Tibial artery (tissue), 4 donors: Measurements from ENCODE around the gene LCE5A.

Experiments used
- DNase-seq, 2 donors: peaks; one replicate each; pipeline ENCODE4 v3.0.0-alpha.2; 2019
- H3K27ac ChIP-seq, 2 donors: fragments of 200-600 bp; sonication (generic) in 1 of 2; 1 replicate in 1 of 2; 2 replicates in 1 of 2; pipeline ENCODE4 v1.5.1; 2018 to 2019; ENCODE audit warnings: mild to moderate bottlenecking in 1 of 2
- H3K27me3 ChIP-seq, 2 donors: fragments of 200-600 bp; sonication (generic) in 1 of 2; one replicate each; pipeline versions ENCODE4 v1.5.1 to v1.6.0; 2016 to 2019
- H3K36me3 ChIP-seq, 3 donors: fragments of 200-600 bp; sonication (generic) in 2 of 3; one replicate each; pipeline ENCODE4 v1.5.1; 2016 to 2019; ENCODE audit warnings: mild to moderate bottlenecking in 2 of 3
- H3K4me1 ChIP-seq, 4 donors: fragments of 200-600 bp; sonication (generic) in 2 of 4; 1 replicate in 3 of 4; 2 replicates in 1 of 4; pipeline ENCODE4 v1.5.1; 2016 to 2019
- H3K4me3 ChIP-seq, 2 donors: fragments of 200-600 bp; sonication (generic) in 1 of 2; 1 replicate in 1 of 2; 2 replicates in 1 of 2; pipeline ENCODE4 v1.5.1; 2018 to 2019; ENCODE audit warnings: mild to moderate bottlenecking in 2 of 2
- H3K9me3 ChIP-seq, 3 donors: fragments of 200-600 bp; sonication (generic) in 1 of 3; one replicate each; pipeline ENCODE4 v1.5.1; 2016 to 2019
- intact Hi-C: fragments of 100-400 bp; cut with DNase I; formaldehyde crosslinking; loops from one replicate; pipeline ENCODE4 v1.15.0; 2023; ENCODE audit warnings: low total_unique reads
- TF ChIP-seq, protein P1 (sequence below), 2 experiments: fragments of 200-600 bp in 1 of 2; fragments of 450-650 bp in 1 of 2; IDR thresholded peaks; one replicate each; pipeline ENCODE4 v1.5.1; 2017 to 2019; ENCODE audit warnings: antibody characterized with exemption in 2 of 2, mild to moderate bottlenecking in 1 of 2, moderate library complexity in 1 of 2

Gene LCE5A, protein sequence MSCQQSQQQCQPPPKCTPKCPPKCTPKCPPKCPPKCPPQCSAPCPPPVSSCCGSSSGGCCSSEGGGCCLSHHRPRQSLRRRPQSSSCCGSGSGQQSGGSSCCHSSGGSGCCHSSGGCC

DNA sequence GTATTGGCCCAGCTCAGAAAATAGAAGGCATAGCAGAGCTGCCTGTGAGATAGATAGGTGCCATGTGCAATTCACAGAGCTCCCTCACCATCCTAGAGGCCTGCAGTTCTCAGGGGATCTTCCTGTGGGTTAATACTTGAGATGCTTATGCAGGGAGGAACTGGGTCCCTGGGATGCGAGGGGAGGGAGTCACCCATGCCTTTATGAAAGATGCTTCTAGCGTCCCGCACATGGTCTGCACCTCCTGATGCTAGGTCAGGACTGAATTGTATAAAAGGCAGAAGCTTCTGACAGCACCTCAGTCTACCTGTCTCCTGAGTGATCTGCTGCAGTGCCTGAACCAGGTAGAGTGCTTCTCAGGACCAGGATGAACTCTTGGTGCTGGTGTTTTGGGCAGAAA, at the start of gene LCE5A:
TSS of gene LCE5A (plus strand) at position 301 of the 400 bp plus-strand sequence. CDS start 732 bp downstream, outside the sequence.
- no peak for DNase-seq
- H3K4me1 ChIP-seq = peaks cover 0 to 6% (median 4%) of the 10 kb centered on the region in 4 donors
- H3K27ac ChIP-seq = no peak within 1 kb of the TSS
- H3K4me3 ChIP-seq = no peak within 1 kb of the TSS
- peaks cover 0 to 43% of the 10 kb centered on the region in 2 donors for H3K27me3 ChIP-seq
- intact Hi-C loops = no loop called here
- H3K36me3 ChIP-seq = no peaks in the 10 kb centered on the region
- H3K9me3 ChIP-seq = no peaks in the 10 kb centered on the region
- TF ChIP-seq, protein P1, sequence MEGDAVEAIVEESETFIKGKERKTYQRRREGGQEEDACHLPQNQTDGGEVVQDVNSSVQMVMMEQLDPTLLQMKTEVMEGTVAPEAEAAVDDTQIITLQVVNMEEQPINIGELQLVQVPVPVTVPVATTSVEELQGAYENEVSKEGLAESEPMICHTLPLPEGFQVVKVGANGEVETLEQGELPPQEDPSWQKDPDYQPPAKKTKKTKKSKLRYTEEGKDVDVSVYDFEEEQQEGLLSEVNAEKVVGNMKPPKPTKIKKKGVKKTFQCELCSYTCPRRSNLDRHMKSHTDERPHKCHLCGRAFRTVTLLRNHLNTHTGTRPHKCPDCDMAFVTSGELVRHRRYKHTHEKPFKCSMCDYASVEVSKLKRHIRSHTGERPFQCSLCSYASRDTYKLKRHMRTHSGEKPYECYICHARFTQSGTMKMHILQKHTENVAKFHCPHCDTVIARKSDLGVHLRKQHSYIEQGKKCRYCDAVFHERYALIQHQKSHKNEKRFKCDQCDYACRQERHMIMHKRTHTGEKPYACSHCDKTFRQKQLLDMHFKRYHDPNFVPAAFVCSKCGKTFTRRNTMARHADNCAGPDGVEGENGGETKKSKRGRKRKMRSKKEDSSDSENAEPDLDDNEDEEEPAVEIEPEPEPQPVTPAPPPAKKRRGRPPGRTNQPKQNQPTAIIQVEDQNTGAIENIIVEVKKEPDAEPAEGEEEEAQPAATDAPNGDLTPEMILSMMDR (IDR thresholded peaks at IDR 0.05) = no peak

DNA sequence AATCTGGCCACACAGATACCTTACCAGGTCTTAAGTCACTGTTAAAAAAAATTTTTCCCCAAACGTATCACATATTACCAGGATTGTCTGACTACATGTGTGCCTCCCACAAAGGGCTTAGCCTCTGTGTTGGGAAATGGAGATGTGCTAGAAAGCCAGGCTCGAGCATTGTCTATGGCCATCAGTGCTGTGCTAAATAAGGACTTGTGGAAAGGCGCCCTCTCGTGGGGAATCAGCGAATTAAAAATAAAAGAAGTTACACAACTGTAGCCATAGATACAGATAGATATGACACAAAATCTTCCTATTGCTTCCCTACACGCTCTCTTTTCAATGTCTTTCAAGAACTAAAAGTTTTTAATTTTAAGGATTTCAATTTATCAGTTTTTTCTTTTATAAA, 49.1 kb upstream of the LCE5A start:
- DNase-seq = no peak
- intact Hi-C loops = loop anchor here (5.0 kb wide), 1 partner anchor 409 kb away; no protein-coding TSS in a partner anchor
- Histone ChIP-seq H3K27me3 (peaks cover 0 to 5% of the 10 kb centered on the region in 2 donors), H3K4me3 (no peak overlapping the region), H3K4me1 (no peaks in the 10 kb centered on the region), H3K36me3 (no peaks in the 10 kb centered on the region), H3K27ac (no peak overlapping the region), H3K9me3 (peaks cover 0 to 5% (median 0%) of the 10 kb centered on the region in 3 donors)
- TF ChIP-seq, protein P1 (IDR thresholded peaks at IDR 0.05) = peak; percentile 42 to 54

DNA sequence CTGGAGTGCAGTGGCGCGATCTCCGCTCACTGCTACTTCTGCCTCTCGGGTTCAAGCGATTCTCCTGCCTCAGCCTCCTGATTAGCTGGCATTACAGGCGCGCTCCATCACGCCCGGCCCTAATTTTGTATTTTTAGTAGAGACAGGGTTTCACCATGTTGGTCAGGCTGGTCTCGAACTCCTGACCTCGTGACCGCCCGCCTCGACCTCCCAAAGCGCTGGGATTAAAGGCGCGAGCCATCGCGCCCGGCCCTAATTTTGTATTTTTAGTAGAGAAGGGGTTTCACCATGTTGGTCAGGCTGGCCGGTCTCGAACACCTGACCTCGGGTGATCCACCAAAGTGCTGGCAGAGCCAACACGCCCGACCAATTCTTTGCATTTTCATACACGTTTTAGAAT, 48.0 kb upstream of the LCE5A start:
- TF ChIP-seq, protein P1 (IDR thresholded peaks at IDR 0.05) = no peak
- no peaks in the 10 kb centered on the region for H3K27me3 ChIP-seq
- H3K36me3 ChIP-seq = no peaks in the 10 kb centered on the region
- H3K4me3 ChIP-seq = no peak overlapping the region
- no peak for DNase-seq
- H3K27ac ChIP-seq = no peak overlapping the region
- H3K9me3 ChIP-seq = peaks cover 0 to 5% (median 0%) of the 10 kb centered on the region in 3 donors
- no peaks in the 10 kb centered on the region for H3K4me1 ChIP-seq
- intact Hi-C loops = loop anchor here (5.0 kb wide), 1 partner anchor 410 kb away; no protein-coding TSS in a partner anchor

DNA sequence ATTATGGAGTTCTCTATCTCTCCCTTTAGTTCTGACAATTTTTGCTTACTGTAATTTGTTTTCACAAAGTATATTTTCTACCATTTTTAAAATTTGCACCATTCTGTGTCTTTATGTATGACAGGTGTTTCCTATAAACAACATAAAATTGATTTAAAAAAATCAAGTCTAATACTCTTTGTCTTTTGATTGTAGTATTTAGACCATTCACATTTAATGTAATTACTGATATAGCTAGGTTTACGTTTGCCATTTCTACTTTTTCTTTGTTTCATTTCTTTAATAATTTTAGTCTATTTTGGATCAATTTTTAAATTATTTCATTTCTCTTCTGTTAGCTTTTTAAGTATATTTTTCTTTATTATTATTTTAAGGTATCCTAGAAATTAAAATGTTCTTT, 44.4 kb upstream of the LCE5A start:
- DNase-seq = no peak

DNA sequence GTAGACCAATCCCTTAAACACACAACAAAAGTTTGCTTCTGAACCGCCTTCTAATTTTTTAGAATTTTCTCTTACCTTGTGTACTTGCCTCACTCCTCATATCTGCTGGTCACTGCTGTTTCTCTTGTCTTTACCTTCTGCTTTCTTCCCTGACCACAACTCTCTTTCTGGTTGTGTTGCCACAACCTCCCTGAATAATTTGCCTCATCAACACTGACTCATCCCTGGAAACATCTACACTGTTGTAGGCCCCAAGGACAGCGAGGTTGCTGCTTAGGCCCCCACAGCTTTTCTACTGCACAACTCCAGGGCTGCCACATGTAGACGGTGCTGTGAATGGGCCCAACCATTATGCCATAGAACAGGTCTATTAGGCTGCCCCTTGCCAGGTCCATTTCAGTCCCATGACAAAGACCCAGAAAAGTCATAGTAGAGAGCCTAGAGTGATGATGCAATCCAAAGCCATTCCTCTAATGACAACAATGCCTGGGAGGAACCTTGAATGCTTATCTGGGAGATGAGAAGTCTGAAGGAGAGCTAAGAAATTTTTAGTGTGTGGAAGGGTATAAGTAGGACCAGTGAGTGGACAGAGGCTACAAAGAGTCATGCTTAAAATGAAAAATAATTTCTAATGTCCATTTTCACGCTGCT, 36.6 kb upstream of the LCE5A start:
- Histone ChIP-seq H3K36me3 (no peaks in the 10 kb centered on the region), H3K27me3 (peaks cover 0 to 6% of the 10 kb centered on the region in 2 donors), H3K4me3 (no peak overlapping the region), H3K27ac (no peak overlapping the region), H3K9me3 (peaks cover 0 to 18% (median 0%) of the 10 kb centered on the region in 3 donors), H3K4me1 (no peaks in the 10 kb centered on the region)
- DNase-seq = no peak
- intact Hi-C loops = no loop called here
- TF ChIP-seq, protein P1 (IDR thresholded peaks at IDR 0.05) = no peak

More for the DNA sequence above, 44.4 kb upstream of the LCE5A start:
- H3K9me3 ChIP-seq = peaks cover 0 to 5% (median 0%) of the 10 kb centered on the region in 3 donors
- no peak overlapping the region for H3K27ac ChIP-seq
- no peak overlapping the region for H3K4me3 ChIP-seq
- peaks cover 0 to 6% of the 10 kb centered on the region in 2 donors for H3K27me3 ChIP-seq
- H3K36me3 ChIP-seq = no peaks in the 10 kb centered on the region
- H3K4me1 ChIP-seq = no peaks in the 10 kb centered on the region
- intact Hi-C loops = no loop called here
- TF ChIP-seq, protein P1 (IDR thresholded peaks at IDR 0.05) = no peak
